ENCODE results near the gene ANP32B.
"Not testable (repeated sequence)": the region's sequence is repeated elsewhere in the genome, so short reads cannot be mapped to it uniquely, and the experiment has no call there.

Gene ANP32B

GRCh38 chr9:97940741-97941140 lies 42.4 kb upstream of the ANP32B start:
- no peak for TF ChIP-seq CTCF (IDR thresholded peaks at IDR 0.05)
- no peak for DNase-seq (ENCODE audit: low spot score)
- Histone ChIP-seq H3K4me3 (no peak overlapping the region), H3K27ac (no peak overlapping the region)

DNA sequence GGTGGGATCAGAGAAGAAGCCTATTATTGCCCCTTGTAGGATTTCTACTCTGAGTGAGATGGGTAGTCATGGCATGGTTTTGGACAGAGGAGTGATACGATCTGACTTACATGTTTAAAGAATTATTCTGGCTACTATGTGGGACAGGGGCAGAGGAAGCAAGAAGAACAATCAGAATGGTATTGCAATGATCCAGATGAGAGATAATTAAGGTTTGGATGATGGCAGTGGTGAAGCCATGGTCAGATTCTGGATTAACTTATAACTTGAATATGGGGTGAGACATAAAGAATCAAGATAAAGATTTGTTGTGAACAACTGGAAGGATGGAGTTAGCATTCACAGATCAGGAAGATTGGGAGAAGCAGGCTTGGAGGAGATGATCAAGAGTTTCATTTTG lies 41.8 kb upstream of the ANP32B start:
- DNase-seq (ENCODE audit: low spot score) = no peak
- Histone ChIP-seq H3K27ac (no peak overlapping the region), H3K4me3 (no peak overlapping the region)
- no peak for TF ChIP-seq CTCF (IDR thresholded peaks at IDR 0.05)

DNA sequence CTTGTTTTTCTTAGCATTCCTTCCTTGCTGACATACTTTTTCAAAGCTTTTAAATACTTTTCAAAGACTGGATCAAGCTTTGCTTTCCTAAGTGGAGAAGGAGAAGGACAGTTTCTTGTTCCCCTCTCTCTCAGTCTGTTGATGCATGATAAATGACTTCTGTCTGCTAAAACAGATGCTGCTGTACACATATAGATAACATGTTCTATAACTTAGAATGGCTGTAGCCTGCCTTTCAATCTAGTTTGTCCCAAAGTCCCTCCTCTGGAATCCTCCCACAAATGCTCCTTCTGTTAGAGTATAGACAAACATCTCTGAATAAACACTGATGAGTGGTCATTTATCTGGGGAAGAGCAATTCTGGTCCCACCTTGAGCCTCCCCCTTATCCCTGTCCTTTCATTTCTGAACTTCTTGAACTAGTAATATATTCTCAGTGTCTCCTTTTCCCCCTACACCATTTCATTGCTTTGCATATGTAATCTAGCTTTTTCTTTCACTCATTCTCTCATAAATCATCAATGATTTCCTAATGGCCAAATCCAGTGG lies 39.8 kb upstream of the ANP32B start:
- TF ChIP-seq CTCF (IDR thresholded peaks at IDR 0.05) = no peak
- no peak overlapping the region for H3K4me3 ChIP-seq
- DNase-seq (ENCODE audit: low spot score) = no peak
- H3K27ac ChIP-seq = no peak overlapping the region

- no peak for TF ChIP-seq CTCF (IDR thresholded peaks at IDR 0.05)
- no peak for DNase-seq (ENCODE audit: low spot score)
- Histone ChIP-seq H3K4me3 (no peak overlapping the region), H3K27ac (no peak overlapping the region)
Observed at GRCh38 chr9:97944612-97945011, 38.5 kb upstream of the ANP32B start.

DNA sequence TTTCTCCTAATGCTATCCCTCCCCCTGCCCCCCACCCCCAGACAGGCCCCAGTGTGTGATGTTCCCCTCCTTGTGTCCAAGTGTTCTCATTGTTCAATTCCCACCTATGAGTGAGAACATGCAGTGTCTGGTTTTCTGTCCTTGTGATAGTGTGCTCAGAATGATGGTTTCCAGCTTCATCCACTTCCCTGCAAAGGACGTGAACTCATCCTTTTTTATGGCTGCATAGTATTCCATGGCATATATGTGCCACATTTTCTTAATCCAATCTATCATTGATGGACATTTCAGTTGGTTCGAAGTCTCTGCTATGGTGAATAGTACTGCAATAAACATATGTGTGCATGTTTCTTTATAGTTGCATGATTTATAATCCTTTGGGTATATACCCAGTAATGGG lies 37.7 kb upstream of the ANP32B start:
- not testable (repeated sequence) for DNase-seq (ENCODE audit: low spot score); H3K4me3 ChIP-seq; H3K27ac ChIP-seq

DNA sequence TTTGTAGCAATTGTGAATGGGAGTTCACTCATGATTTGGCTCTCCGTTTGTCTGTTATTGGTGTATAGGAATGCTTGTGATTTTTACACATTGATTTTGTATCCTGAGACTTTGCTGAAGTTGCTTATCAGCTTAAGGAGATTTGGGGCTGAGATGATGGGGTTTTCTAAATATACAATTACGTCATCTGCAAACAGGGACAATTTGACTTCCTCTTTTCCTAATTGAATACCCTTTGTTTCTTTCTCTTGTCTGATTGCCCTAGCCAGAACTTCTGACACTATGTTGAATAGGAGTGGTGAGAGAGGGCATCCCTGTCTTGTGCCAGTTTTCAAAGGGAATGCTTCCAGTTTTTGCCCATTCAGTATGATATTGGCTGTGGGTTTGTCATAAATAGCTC lies 36.0 kb upstream of the ANP32B start:
- H3K27ac ChIP-seq; DNase-seq (ENCODE audit: low spot score); H3K4me3 ChIP-seq: not testable (repeated sequence)

DNA sequence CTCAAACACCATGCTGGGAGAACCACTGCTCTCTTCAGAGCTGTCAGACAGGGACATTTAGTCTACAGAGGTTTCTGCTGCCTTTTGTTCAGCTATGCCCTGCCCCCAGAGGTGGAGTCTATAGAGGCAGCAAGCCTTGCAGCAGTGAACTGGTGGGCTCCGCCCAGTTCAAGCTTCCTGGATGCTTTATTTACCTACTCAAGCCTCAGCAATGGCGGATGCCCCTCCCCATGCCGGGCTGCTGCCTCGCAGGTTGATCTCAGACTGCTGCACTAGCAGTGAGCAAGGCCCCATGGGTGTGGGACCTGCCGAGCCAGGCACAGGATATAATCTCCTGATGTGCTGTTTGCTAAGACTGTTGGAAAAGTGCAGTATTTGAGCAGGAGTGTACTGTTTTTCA lies 32.3 kb upstream of the ANP32B start:
- H3K27ac ChIP-seq; DNase-seq (ENCODE audit: low spot score); H3K4me3 ChIP-seq: not testable (repeated sequence)

DNA sequence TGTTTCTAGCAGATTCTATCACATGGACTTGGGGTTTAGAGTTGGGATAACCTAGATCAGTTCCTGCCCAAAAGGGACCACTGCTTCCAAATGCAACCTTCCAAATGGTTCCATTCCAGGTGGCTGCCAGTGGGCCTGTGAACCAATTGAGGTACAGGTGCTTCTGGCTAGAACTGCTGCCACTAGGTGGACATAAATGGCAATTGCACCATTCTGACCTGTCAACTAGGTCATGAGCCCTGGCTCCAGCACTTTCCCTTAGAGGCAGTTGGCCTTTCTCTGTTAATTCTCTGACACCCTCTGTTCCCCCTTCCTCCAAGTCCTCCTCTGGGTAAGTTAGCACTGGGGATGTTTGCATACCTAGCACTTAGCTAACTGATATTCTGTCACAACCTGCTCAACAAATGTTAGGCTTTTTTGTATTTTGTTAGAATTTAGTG lies 28.6 kb upstream of the ANP32B start:
- no peak overlapping the region for H3K4me3 ChIP-seq

More for the DNA sequence above, 28.6 kb upstream of the ANP32B start:
- H3K27ac ChIP-seq = no peak overlapping the region
- no peak for DNase-seq (ENCODE audit: low spot score)
- no peak for TF ChIP-seq CTCF (IDR thresholded peaks at IDR 0.05)
